Upper lobe of right lung (tissue), 1 donor: ENCODE data around the gene ASIC2. TPM values are rescaled to one million over a fixed set of nuclear protein-coding genes. Genes with fewer than 3 reads are reported as not detected.

Experiments used
- ATAC-seq: fragments of 200-7000 bp; cut with Tn5 transposase; one replicate; pipeline ENCODE4 v1.9.1; 2020; ENCODE audit warnings: mild to moderate bottlenecking, moderate library complexity
- DNase-seq: peaks from one replicate; pipeline ENCODE4 v3.0.0-alpha.2; 2020
- H3K27ac ChIP-seq: fragments of 200-600 bp; one replicate; pipeline ENCODE4 v1.8.0; 2022
- H3K27me3 ChIP-seq: fragments of 200-600 bp; one replicate; pipeline ENCODE4 v1.8.0; 2022; ENCODE audit warnings: mild to moderate bottlenecking
- H3K36me3 ChIP-seq: fragments of 200-600 bp; one replicate; pipeline ENCODE4 v1.8.0; 2022
- H3K4me1 ChIP-seq: fragments of 200-600 bp; one replicate; pipeline ENCODE4 v1.8.0; 2022
- H3K4me3 ChIP-seq: fragments of 200-600 bp; one replicate; pipeline ENCODE4 v1.8.0; 2022; ENCODE audit warnings: mild to moderate bottlenecking
- H3K9me3 ChIP-seq: fragments of 200-600 bp; one replicate; pipeline ENCODE4 v1.8.0; 2022
- CTCF ChIP-seq: fragments of 200-600 bp; IDR thresholded peaks from one replicate; pipeline ENCODE4 v1.8.0; 2022; ENCODE audit warnings: antibody characterized with exemption
- intact Hi-C: fragments of 100-400 bp; cut with DNase I; formaldehyde crosslinking; loops from one replicate; pipeline ENCODE4 v1.11.0; 2022
- total RNA-seq: library from RNA; stranded (reverse); fragmentation: NEBNext Ultra II Directional; extraction: Animal tissue kit (Norgen Biotek cat#: 25700); gene quantifications from one replicate; pipeline ENCODE4 v1.2.1, GENCODE V29; 2021
- donor health status: DM: no; HTN: yes; CAD: no; lungs with severe emphysema.

Gene ASIC2
- total RNA-seq, 1 donor from 2014 or later = not detected

- TF ChIP-seq CTCF = no peak
- no peak for ATAC-seq
- intact Hi-C loops = no loop called here
- no peaks in the 10 kb centered on the region for H3K36me3 ChIP-seq
- H3K27ac ChIP-seq = no peak overlapping the region
- H3K4me1 ChIP-seq = no peaks in the 10 kb centered on the region
- H3K4me3 ChIP-seq = no peak overlapping the region
- DNase-seq = no peak
- H3K27me3 ChIP-seq = peaks cover 12% of the 10 kb centered on the region
- no peaks in the 10 kb centered on the region for H3K9me3 ChIP-seq
Observed at GRCh38 chr17:33204156-33204555, 88.9 kb downstream of the ASIC2 start.

- Histone ChIP-seq H3K27ac (no peak overlapping the region), H3K4me3 (no peak overlapping the region), H3K36me3 (no peaks in the 10 kb centered on the region), H3K9me3 (no peaks in the 10 kb centered on the region), H3K27me3 (peaks cover 12% of the 10 kb centered on the region), H3K4me1 (no peaks in the 10 kb centered on the region)
- no peak for TF ChIP-seq CTCF
- intact Hi-C loops = no loop called here
- DNase-seq = no peak
- ATAC-seq = no peak
Observed at GRCh38 chr17:33202796-33203495, 90.1 kb downstream of the ASIC2 start.

GRCh38 chr17:33202021-33202420 is 91.1 kb downstream of the ASIC2 start:
- H3K36me3 ChIP-seq = no peaks in the 10 kb centered on the region
- intact Hi-C loops = no loop called here
- no peak overlapping the region for H3K4me3 ChIP-seq
- TF ChIP-seq CTCF = no peak
- no peaks in the 10 kb centered on the region for H3K4me1 ChIP-seq
- DNase-seq (no peak), ATAC-seq (no peak)
- no peaks in the 10 kb centered on the region for H3K9me3 ChIP-seq
- H3K27ac ChIP-seq = no peak overlapping the region
- peaks cover 12% of the 10 kb centered on the region for H3K27me3 ChIP-seq

- ATAC-seq (no peak), DNase-seq (no peak)
- intact Hi-C loops = no loop called here
- Histone ChIP-seq H3K4me1 (no peaks in the 10 kb centered on the region), H3K9me3 (no peaks in the 10 kb centered on the region), H3K36me3 (no peaks in the 10 kb centered on the region), H3K27ac (no peak overlapping the region), H3K27me3 (peaks cover 12% of the 10 kb centered on the region), H3K4me3 (no peak overlapping the region)
- TF ChIP-seq CTCF = no peak
Observed at GRCh38 chr17:33201283-33201682, 91.8 kb downstream of the ASIC2 start.

GRCh38 chr17:33200587-33200986 is 92.5 kb downstream of the ASIC2 start:
- Histone ChIP-seq H3K9me3 (no peaks in the 10 kb centered on the region), H3K27me3 (peaks cover 9% of the 10 kb centered on the region), H3K4me1 (no peaks in the 10 kb centered on the region), H3K27ac (no peak overlapping the region), H3K36me3 (no peaks in the 10 kb centered on the region), H3K4me3 (no peak overlapping the region)
- ATAC-seq (no peak), DNase-seq (no peak)
- TF ChIP-seq CTCF = no peak
- intact Hi-C loops = no loop called here
